GM10847 (cell line): ENCODE data around the gene LIN37.

Experiments used
- POLR2A ChIP-seq: IDR thresholded peaks from 2 replicates; pipeline ENCODE4 v1.6.1; 2011; ENCODE audit not compliant: insufficient read length; ENCODE audit errors: extremely low read depth

LIN37 gene

GRCh38 chr19:35781650-35782049, 33.3 kb downstream of the LIN37 start:
- no peak for TF ChIP-seq POLR2A

- no peak for TF ChIP-seq POLR2A
These were observed 34.2 kb downstream of the LIN37 start for GRCh38 chr19:35782589-35782988.

GRCh38 chr19:35783469-35784434, 35.4 kb downstream of the LIN37 start:
- TF ChIP-seq POLR2A = no peak

GRCh38 chr19:35784503-35785338, 36.3 kb downstream of the LIN37 start:
- no peak for TF ChIP-seq POLR2A

GRCh38 chr19:35785339-35785627, 36.9 kb downstream of the LIN37 start:
- no peak for TF ChIP-seq POLR2A

- no peak for TF ChIP-seq POLR2A
These were observed 38.2 kb downstream of the LIN37 start for GRCh38 chr19:35786299-35787160.

GRCh38 chr19:35787227-35787799, 38.9 kb downstream of the LIN37 start:
- no peak for TF ChIP-seq POLR2A

- TF ChIP-seq POLR2A = no peak
These were observed 40.0 kb downstream of the LIN37 start for GRCh38 chr19:35788205-35788960.

- no peak for TF ChIP-seq POLR2A
These were observed 41.0 kb downstream of the LIN37 start for GRCh38 chr19:35789195-35789977.

- TF ChIP-seq POLR2A = no peak
These were observed 41.9 kb downstream of the LIN37 start for GRCh38 chr19:35789978-35790944.

- no peak for TF ChIP-seq POLR2A
These were observed 42.8 kb downstream of the LIN37 start for GRCh38 chr19:35790981-35791813.
